D721Med (cell line): ENCODE results near the gene CILP2.

Experiments used
- DNase-seq: peaks from one replicate; pipeline ENCODE4 v3.0.0; 2011; ENCODE audit warnings: low spot score; ENCODE audit not compliant: insufficient read length
- FAIRE-seq: peaks from 2 replicates; lab custom pipeline; 2011; peaks lifted over from hg19 to GRCh38; lab: Jason Lieb, UNC
- TF ChIP-seq, protein P1 (sequence below): IDR thresholded peaks from 2 replicates; pipeline ENCODE4 v1.5.1; 2012; ENCODE audit warnings: mild to moderate bottlenecking, control low read depth; ENCODE audit not compliant: insufficient read depth; ENCODE audit errors: missing control alignments

CILP2 gene

DNA sequence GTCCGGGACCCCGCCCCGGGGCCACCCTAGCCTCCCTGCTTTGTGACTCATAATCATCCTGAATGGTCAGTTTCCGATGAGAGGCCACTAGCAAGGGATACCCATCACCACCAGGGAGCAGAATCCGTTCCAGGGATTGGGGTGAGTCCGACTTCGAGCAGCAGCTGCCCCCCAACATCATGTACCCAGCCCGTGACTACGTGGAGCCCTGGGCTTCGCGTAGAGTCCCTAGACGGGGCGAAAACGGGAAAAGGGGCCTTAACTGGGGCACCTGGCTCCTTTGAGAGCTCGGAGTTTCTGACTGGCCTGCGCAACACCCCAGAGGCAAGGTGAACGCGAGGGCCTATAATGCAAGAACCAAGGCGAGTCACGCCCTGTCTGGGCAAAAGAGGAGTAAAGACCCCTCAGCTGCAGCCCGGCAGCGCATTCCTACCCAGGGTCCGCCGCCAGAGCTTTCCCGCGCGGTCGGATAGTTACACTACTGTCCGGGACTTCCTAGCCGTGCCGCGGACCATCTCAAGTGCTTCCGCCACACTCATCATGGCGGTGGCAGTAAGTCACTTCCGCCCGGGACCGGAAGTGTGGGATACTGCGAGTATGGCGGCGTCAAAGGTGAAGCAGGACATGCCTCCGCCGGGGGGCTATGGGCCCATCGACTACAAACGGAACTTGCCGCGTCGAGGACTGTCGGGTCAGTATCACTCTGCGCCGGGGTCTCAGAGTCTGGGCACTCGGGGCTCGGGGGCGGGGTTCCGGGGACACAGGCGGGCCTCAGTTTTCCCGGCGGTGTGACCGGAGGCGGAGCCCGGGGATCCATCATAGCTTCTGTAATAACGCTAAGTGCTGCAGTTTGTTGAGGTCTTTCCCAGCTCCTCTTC lies 22.2 kb upstream of the CILP2 start, which contains the start of gene NDUFA13:
TSS of gene NDUFA13 (plus strand) at position 584 of the 878 bp plus-strand sequence. CDS start at position 598, 14 bp downstream.
- TF ChIP-seq, protein P1, sequence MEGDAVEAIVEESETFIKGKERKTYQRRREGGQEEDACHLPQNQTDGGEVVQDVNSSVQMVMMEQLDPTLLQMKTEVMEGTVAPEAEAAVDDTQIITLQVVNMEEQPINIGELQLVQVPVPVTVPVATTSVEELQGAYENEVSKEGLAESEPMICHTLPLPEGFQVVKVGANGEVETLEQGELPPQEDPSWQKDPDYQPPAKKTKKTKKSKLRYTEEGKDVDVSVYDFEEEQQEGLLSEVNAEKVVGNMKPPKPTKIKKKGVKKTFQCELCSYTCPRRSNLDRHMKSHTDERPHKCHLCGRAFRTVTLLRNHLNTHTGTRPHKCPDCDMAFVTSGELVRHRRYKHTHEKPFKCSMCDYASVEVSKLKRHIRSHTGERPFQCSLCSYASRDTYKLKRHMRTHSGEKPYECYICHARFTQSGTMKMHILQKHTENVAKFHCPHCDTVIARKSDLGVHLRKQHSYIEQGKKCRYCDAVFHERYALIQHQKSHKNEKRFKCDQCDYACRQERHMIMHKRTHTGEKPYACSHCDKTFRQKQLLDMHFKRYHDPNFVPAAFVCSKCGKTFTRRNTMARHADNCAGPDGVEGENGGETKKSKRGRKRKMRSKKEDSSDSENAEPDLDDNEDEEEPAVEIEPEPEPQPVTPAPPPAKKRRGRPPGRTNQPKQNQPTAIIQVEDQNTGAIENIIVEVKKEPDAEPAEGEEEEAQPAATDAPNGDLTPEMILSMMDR, result no peak
- no peak for FAIRE-seq
- DNase-seq, result peak; percentile 94

DNA sequence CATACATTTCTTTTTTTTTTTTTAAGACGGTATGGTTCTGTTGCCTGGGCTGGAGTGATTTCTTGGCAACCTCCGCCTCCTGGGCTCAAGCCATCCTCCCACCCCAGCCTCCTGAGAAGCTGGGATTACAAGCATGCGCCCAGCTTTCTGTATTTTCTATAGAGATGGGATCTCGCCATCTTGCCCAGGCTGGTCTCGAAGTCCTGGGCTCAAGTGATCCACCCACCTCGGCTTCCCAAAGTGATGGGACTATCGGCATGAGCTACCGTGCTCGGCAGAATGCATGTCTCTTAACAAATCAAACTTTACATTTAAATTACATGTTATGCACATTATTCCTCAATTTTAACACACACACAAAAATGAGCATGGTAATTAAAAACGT lies 20.8 kb upstream of the CILP2 start:
- DNase-seq (no peak), FAIRE-seq (no peak)
- TF ChIP-seq, protein P1, result no peak

DNA sequence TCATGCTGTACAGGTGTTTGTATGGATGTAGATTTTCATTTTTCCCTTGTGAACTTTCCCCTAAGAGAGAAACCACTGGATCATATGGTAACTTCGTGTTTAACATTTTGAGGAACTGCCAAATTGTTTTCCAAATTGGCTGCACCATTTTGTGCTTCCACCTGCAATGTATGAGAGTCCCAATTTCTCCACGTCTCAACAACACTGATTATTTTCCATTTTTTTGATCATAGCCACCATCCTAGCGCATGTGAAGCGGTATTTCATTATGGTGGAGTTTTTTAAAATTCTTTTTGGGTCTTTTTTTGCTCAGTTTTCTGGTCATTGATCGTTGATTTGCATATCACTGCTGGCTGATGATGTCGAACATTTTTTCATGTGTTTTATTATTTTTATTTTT lies 17.1 kb upstream of the CILP2 start:
- TF ChIP-seq, protein P1, result no peak
- DNase-seq, result no peak
- FAIRE-seq, result no peak

DNA sequence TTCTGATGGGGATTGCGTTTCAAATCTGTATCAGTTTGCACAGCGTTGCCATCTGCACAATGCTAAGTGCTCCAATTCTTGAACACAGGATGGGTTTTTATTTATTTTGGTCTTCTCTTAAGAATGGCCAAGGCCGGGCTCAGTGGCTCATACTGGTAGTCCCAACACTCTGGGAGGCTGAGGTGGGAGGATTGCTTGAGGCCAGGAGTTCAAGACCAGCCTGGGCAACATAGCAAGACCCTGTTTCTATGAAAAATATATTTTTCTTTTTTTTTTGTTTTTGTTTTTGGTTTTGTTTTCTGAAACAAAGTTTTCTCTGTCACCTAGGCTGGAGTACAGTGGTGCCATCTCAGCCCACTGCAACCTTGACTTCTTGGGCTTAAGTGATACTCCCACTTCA lies 14.9 kb upstream of the CILP2 start:
- FAIRE-seq (no peak), DNase-seq (no peak)
- TF ChIP-seq, protein P1, result no peak

DNA sequence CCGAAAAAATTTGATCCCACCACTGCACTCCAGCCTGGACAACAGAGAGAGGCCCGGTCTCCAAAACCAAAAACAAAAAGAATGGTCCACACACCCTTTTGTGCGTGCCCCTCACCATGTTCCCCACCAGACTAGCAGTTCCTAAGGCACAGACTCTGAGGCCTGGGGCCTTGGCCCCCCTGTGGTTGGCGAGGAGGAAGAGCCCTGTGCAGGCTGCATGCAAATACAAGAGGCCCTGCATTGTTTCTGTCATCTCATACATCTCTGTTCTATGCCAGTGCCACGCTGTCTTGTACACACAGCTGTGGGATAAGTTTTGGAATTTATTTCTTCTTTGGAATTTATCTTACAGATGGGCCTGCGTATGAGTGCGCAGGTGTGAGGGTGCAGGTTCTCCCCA lies 14.0 kb upstream of the CILP2 start:
- DNase-seq (no peak), FAIRE-seq (no peak)
- TF ChIP-seq, protein P1, result no peak

DNA sequence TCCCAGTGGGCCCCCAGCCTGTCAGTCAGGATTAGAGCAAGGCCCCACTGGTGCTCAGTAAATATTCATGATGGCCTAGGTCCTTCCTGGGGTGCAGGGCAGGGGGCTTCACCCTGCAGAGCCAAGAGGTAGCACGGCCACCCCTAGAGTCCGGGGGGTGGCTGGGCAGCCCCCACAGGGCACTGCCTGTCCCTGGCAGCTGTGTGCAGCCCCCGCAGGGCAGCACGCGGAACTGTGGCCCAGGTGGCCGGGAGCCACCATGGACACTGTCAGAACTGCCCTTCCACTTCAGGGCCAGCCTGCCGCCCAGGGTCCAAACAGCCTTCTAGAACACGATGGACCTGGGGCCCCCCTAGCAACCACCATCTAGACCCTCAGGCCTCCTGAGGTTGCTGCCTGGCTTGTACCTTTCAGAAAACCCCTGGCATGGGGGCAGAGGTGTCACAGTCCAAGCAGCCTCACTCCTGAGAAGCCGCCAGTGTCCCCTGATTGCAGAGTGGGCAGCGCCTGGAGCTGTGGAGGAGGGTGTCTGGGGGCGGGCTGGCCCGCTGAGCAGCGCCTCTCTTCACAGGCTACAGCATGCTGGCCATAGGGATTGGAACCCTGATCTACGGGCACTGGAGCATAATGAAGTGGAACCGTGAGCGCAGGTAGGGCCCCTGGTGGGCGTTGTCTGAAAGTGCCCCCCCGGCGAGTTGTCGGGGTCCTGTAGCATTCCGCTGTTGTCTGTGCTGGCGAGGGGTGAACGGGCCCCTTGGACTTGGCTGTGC lies 12.3 kb upstream of the CILP2 start:
- DNase-seq, result no peak
- TF ChIP-seq, protein P1, result no peak
- FAIRE-seq, result no peak
